ACHN (cell line): ENCODE measurements around the gene SLC6A11.

Source experiments
- DNase-seq: peaks from one replicate; pipeline ENCODE4 v3.0.0-alpha.2; 2015
- in situ Hi-C: cut with HindIII; loops from 2 replicates; pipeline ENCODE4 v1.10.0; 2017; ENCODE audit warnings: low sequenced_read_pairs, low pct_ligation_motif_present, low pct_unique_long_range_greater_than_20kb

Gene SLC6A11

GRCh38 chr3:10957976-10958749, 142.1 kb downstream of the SLC6A11 start:
- no peak for DNase-seq
- in situ Hi-C loops: no loop called here

GRCh38 chr3:10960255-10960654, 144.2 kb downstream of the SLC6A11 start:
- in situ Hi-C loops: no loop called here

GRCh38 chr3:10961921-10962320, 145.9 kb downstream of the SLC6A11 start:
- in situ Hi-C loops: no loop called here

More at GRCh38 chr3:10960255-10960654, 144.2 kb downstream of the SLC6A11 start:
- DNase-seq: no peak

GRCh38 chr3:10962481-10963036, 146.5 kb downstream of the SLC6A11 start:
- in situ Hi-C loops: no loop called here
- DNase-seq: no peak

More at GRCh38 chr3:10961921-10962320, 145.9 kb downstream of the SLC6A11 start:
- no peak for DNase-seq

- peak; percentile 32 for DNase-seq
- in situ Hi-C loops: no loop called here
Measured at GRCh38 chr3:10964537-10965167, 148.6 kb downstream of the SLC6A11 start.

- in situ Hi-C loops: no loop called here
- no peak for DNase-seq
Measured at GRCh38 chr3:10968401-10968800, 152.4 kb downstream of the SLC6A11 start.

- in situ Hi-C loops: no loop called here
- DNase-seq: no peak
Measured at GRCh38 chr3:10970306-10970960, 154.4 kb downstream of the SLC6A11 start.

GRCh38 chr3:10972072-10972782, 156.2 kb downstream of the SLC6A11 start:
- in situ Hi-C loops: no loop called here
- no peak for DNase-seq

GRCh38 chr3:10973046-10973595, 157.1 kb downstream of the SLC6A11 start:
- in situ Hi-C loops: no loop called here
- no peak for DNase-seq

GRCh38 chr3:10974131-10974530, 158.1 kb downstream of the SLC6A11 start:
- DNase-seq: no peak
- in situ Hi-C loops: no loop called here

- no peak for DNase-seq
- in situ Hi-C loops: no loop called here
Measured at GRCh38 chr3:10974746-10975375, 158.8 kb downstream of the SLC6A11 start.

GRCh38 chr3:10975695-10976234, 159.7 kb downstream of the SLC6A11 start:
- DNase-seq: no peak
- in situ Hi-C loops: no loop called here

GRCh38 chr3:10976770-10977169, 160.7 kb downstream of the SLC6A11 start:
- DNase-seq: no peak
- in situ Hi-C loops: no loop called here

GRCh38 chr3:10977892-10978510, 162.0 kb downstream of the SLC6A11 start:
- in situ Hi-C loops: no loop called here
- DNase-seq: no peak

GRCh38 chr3:10978956-10979355, 162.9 kb downstream of the SLC6A11 start:
- no peak for DNase-seq
- in situ Hi-C loops: no loop called here

GRCh38 chr3:10980312-10980711, 164.3 kb downstream of the SLC6A11 start:
- in situ Hi-C loops: no loop called here
- DNase-seq: no peak

- no peak for DNase-seq
- in situ Hi-C loops: no loop called here
Measured at GRCh38 chr3:10981031-10981430, 165.0 kb downstream of the SLC6A11 start.
